ENCODE results near the gene B3GNT8. TPM values are rescaled to one million over a fixed set of nuclear protein-coding genes. Genes with fewer than 3 reads are reported as not detected.
A peak's percentile ranks its signal among the peaks of the same experiment; 100 is the strongest.

The B3GNT8 gene
- total and polyA plus RNA-seq, 2 experiments from 2014 or later = 2.3 to 5.0 TPM

- peaks cover 41% of the 10 kb centered on the region for H3K79me2 ChIP-seq (ENCODE audit: insufficient read depth)
- no peaks in the 10 kb centered on the region for H4K20me1 ChIP-seq (ENCODE audit: insufficient read depth)
- H2AFZ ChIP-seq = peak overlapping the region; percentile 87
- no peaks in the 10 kb centered on the region for H3K9me3 ChIP-seq (ENCODE audit: low read depth)
- peaks cover 8% of the 10 kb centered on the region for H3K4me1 ChIP-seq (ENCODE audit: insufficient read depth)
- H3K4me3 ChIP-seq = peak overlapping the region; percentile 100
- H3K9ac ChIP-seq = peak overlapping the region; percentile 98
- no peak for TF ChIP-seq EZH2phosphoT487 (IDR thresholded peaks at IDR 0.05; ENCODE audit: insufficient read depth, low read depth)
- TF ChIP-seq EZH2 (IDR thresholded peaks at IDR 0.05; ENCODE audit: insufficient read depth, poor library complexity, severe bottlenecking) = no peak
- DNase-seq = peak; percentile 39
- 1 to 5% methylated on average over 5 of the region's 5 CpGs for WGBS, 2 experiments (ENCODE audit: low coverage in 1 of 2, low lambda C conversion rate in 2 of 2, missing lambda C conversion rate in 2 of 2)
- no peaks in the 10 kb centered on the region for H3K27me3 ChIP-seq (replicated peaks; ENCODE audit: insufficient read depth)
- in situ Hi-C loops (cut with MboI) = no loop called here
- H3K27ac ChIP-seq = peak overlapping the region; percentile 93
- H3K36me3 ChIP-seq (ENCODE audit: low read depth) = no peaks in the 10 kb centered on the region
- H3F3A ChIP-seq (ENCODE audit: insufficient read depth) = no peaks in the 10 kb centered on the region
- H3K4me2 ChIP-seq (ENCODE audit: unreplicated experiment) = peak overlapping the region; percentile 94
- no peaks in the 10 kb centered on the region for H3K9me2 ChIP-seq (ENCODE audit: insufficient read depth)
These were observed 29.1 kb downstream of the B3GNT8 start for GRCh38 chr19:41398050-41398418.

DNA sequence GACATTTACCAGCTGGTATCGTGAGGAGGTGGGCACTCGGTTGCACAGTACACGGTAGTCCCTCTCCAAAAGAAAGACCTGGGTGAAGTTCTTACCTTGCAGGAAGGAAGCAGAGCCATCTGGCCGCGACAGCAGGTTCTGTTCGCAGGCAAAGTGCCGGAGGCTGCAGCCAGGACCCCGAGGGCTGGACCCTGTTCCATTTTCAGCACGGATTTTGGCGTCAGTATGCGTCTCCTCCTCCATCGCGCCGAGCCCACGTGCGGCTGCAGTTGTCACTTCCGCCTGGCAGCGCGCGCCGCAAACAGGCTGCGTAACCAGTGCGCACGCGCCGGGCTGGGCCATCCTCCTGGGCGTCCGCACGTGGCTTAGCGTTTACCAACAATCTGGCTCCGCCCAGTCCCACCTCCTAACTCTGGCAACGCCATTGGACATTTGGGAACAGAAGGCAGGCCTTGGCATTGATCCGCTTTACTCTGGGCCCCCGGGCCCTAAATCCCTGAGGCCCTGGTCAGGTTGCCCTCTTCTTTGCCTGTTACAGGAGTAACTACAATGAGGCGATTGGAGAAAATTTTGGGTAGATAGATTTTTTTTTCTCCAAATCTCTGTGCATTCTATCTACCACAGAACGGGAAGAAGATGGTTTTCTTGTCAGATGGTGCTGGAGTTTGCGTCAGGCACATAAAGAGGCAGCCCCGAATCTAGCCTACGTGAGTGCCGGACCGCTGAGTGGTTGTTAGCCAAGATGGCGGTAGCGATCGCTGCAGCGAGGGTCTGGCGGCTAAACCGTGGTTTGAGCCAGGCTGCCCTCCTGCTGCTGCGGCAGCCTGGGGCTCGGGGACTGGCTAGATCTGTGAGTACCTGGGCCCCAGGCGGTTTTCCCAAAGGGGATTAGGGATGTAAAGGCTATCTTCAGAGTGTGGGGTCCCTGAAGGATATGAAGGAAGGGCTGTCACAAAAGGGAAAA lies 29.8 kb downstream of the B3GNT8 start, which contains the start of the genes BCKDHA and EXOSC5:
Gene BCKDHA (plus strand): TSS at position 733 of the 964 bp plus-strand sequence. CDS start 10 bp downstream, at position 743.
Gene EXOSC5 (minus strand): TSS at position 274 of the 964 bp plus-strand sequence. CDS start 31 bp downstream, at position 243.
- Histone ChIP-seq H3K4me1 (ENCODE audit: insufficient read depth) (peaks cover 8% of the 10 kb centered on the region), H3K27me3 (replicated peaks; ENCODE audit: insufficient read depth) (no peaks in the 10 kb centered on the region), H3K79me2 (ENCODE audit: insufficient read depth) (peaks cover 41% of the 10 kb centered on the region), H3K4me2 (ENCODE audit: unreplicated experiment) (peak within 1 kb of the TSS; percentile 94), H4K20me1 (ENCODE audit: insufficient read depth) (no peaks in the 10 kb centered on the region), H3K9me3 (ENCODE audit: low read depth) (no peaks in the 10 kb centered on the region), H2AFZ (peak within 1 kb of the TSS; percentile 95), H3K4me3 (peak within 1 kb of the TSS; percentile 100), H3K36me3 (ENCODE audit: low read depth) (no peaks in the 10 kb centered on the region), H3K9me2 (ENCODE audit: insufficient read depth) (no peaks in the 10 kb centered on the region), H3F3A (ENCODE audit: insufficient read depth) (no peaks in the 10 kb centered on the region), H3K9ac (peak within 1 kb of the TSS; percentile 98), H3K27ac (peak within 1 kb of the TSS; percentile 93)
- WGBS, 2 experiments (ENCODE audit: low coverage in 1 of 2, low lambda C conversion rate in 2 of 2, missing lambda C conversion rate in 2 of 2) = 1% methylated on average over 50 of the region's 50 CpGs
- peak; percentile 100 for DNase-seq
- TF ChIP-seq EZH2 (IDR thresholded peaks at IDR 0.05; ENCODE audit: insufficient read depth, poor library complexity, severe bottlenecking) (no peak), EZH2phosphoT487 (IDR thresholded peaks at IDR 0.05; ENCODE audit: insufficient read depth, low read depth) (no peak)
- in situ Hi-C loops (cut with MboI) = no loop called here

GRCh38 chr19:41395355-41395754 lies 31.8 kb downstream of the B3GNT8 start:
- 55 to 62% methylated on average over 6 of the region's 6 CpGs for WGBS, 2 experiments (ENCODE audit: low coverage in 1 of 2, low lambda C conversion rate in 2 of 2, missing lambda C conversion rate in 2 of 2)
- Histone ChIP-seq H3K9me2 (ENCODE audit: insufficient read depth) (no peaks in the 10 kb centered on the region), H3K9ac (no peak overlapping the region), H3K4me2 (ENCODE audit: unreplicated experiment) (no peak overlapping the region), H3K4me1 (ENCODE audit: insufficient read depth) (peaks cover 8% of the 10 kb centered on the region), H4K20me1 (ENCODE audit: insufficient read depth) (no peaks in the 10 kb centered on the region), H3K4me3 (no peak overlapping the region), H3K9me3 (ENCODE audit: low read depth) (no peaks in the 10 kb centered on the region), H3K79me2 (ENCODE audit: insufficient read depth) (peaks cover 41% of the 10 kb centered on the region), H2AFZ (no peak overlapping the region), H3K27me3 (replicated peaks; ENCODE audit: insufficient read depth) (no peaks in the 10 kb centered on the region), H3K36me3 (ENCODE audit: low read depth) (no peaks in the 10 kb centered on the region), H3K27ac (no peak overlapping the region), H3F3A (ENCODE audit: insufficient read depth) (no peaks in the 10 kb centered on the region)
- DNase-seq = no peak
- in situ Hi-C loops (cut with MboI) = no loop called here
- TF ChIP-seq EZH2 (IDR thresholded peaks at IDR 0.05; ENCODE audit: insufficient read depth, poor library complexity, severe bottlenecking) = no peak
- no peak for TF ChIP-seq EZH2phosphoT487 (IDR thresholded peaks at IDR 0.05; ENCODE audit: insufficient read depth, low read depth)

DNA sequence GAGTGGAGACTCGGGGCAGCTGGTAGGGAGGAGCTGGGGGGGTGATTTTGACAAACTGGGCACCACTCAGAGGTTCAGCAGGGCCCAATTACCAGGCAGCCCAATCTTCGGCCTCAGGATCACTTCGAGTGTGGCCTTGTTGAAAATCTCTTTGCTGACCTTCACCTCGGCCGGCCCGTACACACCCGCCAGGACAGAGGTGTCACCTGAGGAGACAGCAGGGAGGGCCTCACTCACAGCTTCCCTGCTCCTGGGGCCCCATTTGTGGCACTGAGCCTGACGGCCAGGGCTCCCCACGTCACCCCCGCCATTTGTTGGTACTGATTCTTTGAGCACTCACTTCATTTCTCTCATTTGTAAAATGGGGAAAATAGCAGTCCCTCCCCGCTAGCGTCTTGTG lies 34.4 kb downstream of the B3GNT8 start:
- DNase-seq = no peak
- H3K36me3 ChIP-seq (ENCODE audit: low read depth) = no peaks in the 10 kb centered on the region
- no peak overlapping the region for H3K4me3 ChIP-seq
- WGBS, 2 experiments (ENCODE audit: low coverage in 1 of 2, low lambda C conversion rate in 2 of 2, missing lambda C conversion rate in 2 of 2) = 79 to 90% methylated on average over 12 of the region's 12 CpGs
- no peaks in the 10 kb centered on the region for H3K9me3 ChIP-seq (ENCODE audit: low read depth)
- no peaks in the 10 kb centered on the region for H3K4me1 ChIP-seq (ENCODE audit: insufficient read depth)
- no peaks in the 10 kb centered on the region for H4K20me1 ChIP-seq (ENCODE audit: insufficient read depth)
- in situ Hi-C loops (cut with MboI) = no loop called here
- no peaks in the 10 kb centered on the region for H3K9me2 ChIP-seq (ENCODE audit: insufficient read depth)
- no peaks in the 10 kb centered on the region for H3F3A ChIP-seq (ENCODE audit: insufficient read depth)
- H2AFZ ChIP-seq = no peak overlapping the region
- TF ChIP-seq EZH2 (IDR thresholded peaks at IDR 0.05; ENCODE audit: insufficient read depth, poor library complexity, severe bottlenecking) (no peak), EZH2phosphoT487 (IDR thresholded peaks at IDR 0.05; ENCODE audit: insufficient read depth, low read depth) (no peak)
- H3K9ac ChIP-seq = no peak overlapping the region
- H3K4me2 ChIP-seq (ENCODE audit: unreplicated experiment) = no peak overlapping the region
- H3K79me2 ChIP-seq (ENCODE audit: insufficient read depth) = peaks cover 19% of the 10 kb centered on the region
- no peak overlapping the region for H3K27ac ChIP-seq
- no peaks in the 10 kb centered on the region for H3K27me3 ChIP-seq (replicated peaks; ENCODE audit: insufficient read depth)
